HepG2 (cell line): ENCODE measurements around the gene CHN1. TPM values are rescaled to one million over a fixed set of nuclear protein-coding genes. Genes with fewer than 3 reads are reported as not detected.

Source experiments
- ATAC-seq: fragments of 200-7000 bp; cut with Tn5 transposase; 3 replicates; pipeline ENCODE4 v1.9.1; 2020; ENCODE audit warnings: mild to moderate bottlenecking, moderate library complexity
- BruUV-seq: library from RNA; stranded (reverse); fragments of 400-500 nt; replicated peaks from 2 replicates; lab custom pipeline; 2021; lab: Mats Ljungman, UMichigan
- CTCF ChIA-PET: fragments of 300-600 bp; formaldehyde crosslinking; extraction: SDS; loops from one replicate; lab custom pipeline; 2021; ENCODE audit warnings: low total read pairs, inconsistent platforms, low intra/inter-chr PET ratio; lab: Yijun Ruan, JAX
- POLR2A ChIA-PET: fragments of 350-600 bp; sonication (Branson Sonifier 250); formaldehyde crosslinking; loops from one replicate; lab custom pipeline; 2020; ENCODE audit warnings: antibody characterized with exemption, inconsistent platforms; lab: Yijun Ruan, JAX
- DNase-seq: peaks from one replicate; pipeline ENCODE4 v3.0.0-alpha.2; 2015; ENCODE audit warnings: low spot score
- FAIRE-seq: peaks from 3 replicates; lab custom pipeline; 2011; peaks lifted over from hg19 to GRCh38; lab: Jason Lieb, UNC
- H2AFZ ChIP-seq: one replicate; pipeline ENCODE4 v1.6.1; 2011; ENCODE audit warnings: low read length, inconsistent platforms
- H3K27ac ChIP-seq: fragments of 300-600 bp; 3 replicates; pipeline ENCODE4 v1.8.0; 2011; ENCODE audit warnings: mixed run types, mild to moderate bottlenecking, mixed read lengths, low read length, inconsistent platforms; ENCODE audit not compliant: insufficient read depth; ENCODE audit errors: extremely low read length
- H3K27me3 ChIP-seq, 2 experiments: fragments of 200-600 bp in 1 of 2; 2 replicates in 1 of 2; 3 replicates in 1 of 2; pipeline versions ENCODE4 v1.6.0 to v1.8.0; 2011; ENCODE audit warnings: low read length in 2 of 2, mild to moderate bottlenecking in 2 of 2, moderate library complexity in 2 of 2, inconsistent platforms in 1 of 2; ENCODE audit not compliant: insufficient read depth in 2 of 2, control insufficient read depth in 1 of 2
- H3K36me3 ChIP-seq, 2 experiments: fragments of 200-600 bp in 1 of 2; replicated peaks in 1 of 2; 2 replicates in 1 of 2; 3 replicates in 1 of 2; pipeline versions ENCODE4 v1.5.1 to v1.8.0; 2011; ENCODE audit warnings: low read length in 2 of 2, inconsistent platforms in 1 of 2; ENCODE audit not compliant: insufficient read depth in 2 of 2, control insufficient read depth in 1 of 2
- H3K4me1 ChIP-seq: 2 replicates; pipeline ENCODE4 v1.5.1; 2012; ENCODE audit warnings: low read length, inconsistent platforms; ENCODE audit not compliant: insufficient read depth
- H3K4me2 ChIP-seq: 2 replicates; pipeline ENCODE4 v1.6.0; 2011; ENCODE audit warnings: low read depth, low read length, inconsistent platforms
- H3K4me3 ChIP-seq, 3 experiments: fragments of 200-600 bp in 1 of 3; sonication (generic), shearing (Covaris generic) in 1 of 3; replicated peaks in 1 of 3; 2 replicates each; pipeline ENCODE4 v1.5.1; 2011 to 2016; ENCODE audit warnings: low read length in 3 of 3, inconsistent platforms in 2 of 3, low read depth in 2 of 3, mild to moderate bottlenecking in 2 of 3, control low read depth in 1 of 3, mixed read lengths in 1 of 3; ENCODE audit not compliant: insufficient read depth in 1 of 3
- H3K79me2 ChIP-seq: one replicate; pipeline ENCODE4 v1.6.1; 2011; ENCODE audit warnings: low read length, inconsistent platforms; ENCODE audit not compliant: insufficient read depth
- H3K9ac ChIP-seq: 2 replicates; pipeline ENCODE4 v1.6.0; 2011; ENCODE audit warnings: mild to moderate bottlenecking, low read depth, low read length, inconsistent platforms; ENCODE audit not compliant: insufficient read depth
- H3K9me3 ChIP-seq: 2 replicates; pipeline ENCODE4 v1.5.1; 2012; ENCODE audit warnings: mild to moderate bottlenecking, low read length
- H4K20me1 ChIP-seq: 2 replicates; pipeline ENCODE4 v1.6.0; 2011; ENCODE audit warnings: inconsistent platforms, mild to moderate bottlenecking, low read length, moderate library complexity; ENCODE audit not compliant: insufficient read depth
- CREB1 ChIP-seq, 2 experiments: fragments of 450-650 bp in 1 of 2; IDR thresholded peaks; 2 replicates each; pipeline ENCODE4 v1.6.1; 2016 to 2017; ENCODE audit warnings: control low read depth in 1 of 2, mild to moderate bottlenecking in 1 of 2, missing compliant biosample characterization in 1 of 2, missing genetic modification characterization in 1 of 2
- ESRRA ChIP-seq: sonication (generic); formaldehyde crosslinking; IDR thresholded peaks from 2 replicates; pipeline ENCODE4 v1.5.1; 2020; ENCODE audit warnings: mild to moderate bottlenecking, low read depth, missing genetic modification reagents
- FOSL2 ChIP-seq: sonication (generic); formaldehyde crosslinking; IDR thresholded peaks from 2 replicates; pipeline ENCODE4 v1.4.0; 2020; ENCODE audit warnings: missing genetic modification reagents
- HMGA1 ChIP-seq: sonication (generic); formaldehyde crosslinking; conservative IDR thresholded peaks from 2 replicates; pipeline ENCODE4 v1.4.0; 2020; ENCODE audit warnings: missing genetic modification reagents
- RAD21 ChIP-seq: fragments of 450-650 bp; formaldehyde crosslinking; IDR thresholded peaks from 2 replicates; pipeline ENCODE4 v1.5.0; 2020; ENCODE audit warnings: mild to moderate bottlenecking
- SMC3 ChIP-seq: IDR thresholded peaks from 2 replicates; pipeline ENCODE4 v1.6.1; 2011; ENCODE audit warnings: low read length, improper control_type of control experiment
- STAG1 ChIP-seq: sonication (generic); formaldehyde crosslinking; IDR thresholded peaks from 2 replicates; pipeline ENCODE4 v1.4.0; 2020; ENCODE audit warnings: missing genetic modification reagents
- TEAD3 ChIP-seq: optimal IDR thresholded peaks from 2 replicates; pipeline ENCODE3; 2016; ENCODE audit warnings: borderline replicate concordance
- TGIF2 ChIP-seq: IDR thresholded peaks from 2 replicates; pipeline ENCODE4 v1.6.1; 2016; ENCODE audit warnings: control low read depth, missing compliant biosample characterization
- XRCC5 ChIP-seq: fragments of 200-400 bp; formaldehyde crosslinking; optimal IDR thresholded peaks from 2 replicates; pipeline ENCODE3; 2017; ENCODE audit warnings: mild to moderate bottlenecking, low read length
- ZNF121 ChIP-seq: sonication (generic); formaldehyde crosslinking; IDR thresholded peaks from 2 replicates; pipeline ENCODE4 v1.5.0; 2020; ENCODE audit warnings: mild to moderate bottlenecking, missing genetic modification reagents
- ZNF549 ChIP-seq: sonication (generic); formaldehyde crosslinking; IDR thresholded peaks from 2 replicates; pipeline ENCODE4 v1.5.0; 2020; ENCODE audit warnings: missing genetic modification reagents
- ZNF644 ChIP-seq: IDR thresholded peaks from 2 replicates; pipeline ENCODE4 v1.6.1; 2016; ENCODE audit warnings: low read depth
- WGBS: methylation state at CpG from one replicate; pipeline ENCODE4 v1.1.6; 2017; ENCODE audit warnings: low lambda C conversion rate; 5-methylcytosine and 5-hydroxymethylcytosine counted together
- in situ Hi-C: cut with HindIII; loops from 2 replicates; pipeline ENCODE4 v1.10.0; 2017; ENCODE audit warnings: low pct_unique_long_range_greater_than_20kb; ENCODE audit not compliant: extremely low pct_ligation_motif_present
- intact Hi-C: fragments of 100-400 bp; cut with micrococcal nuclease; formaldehyde crosslinking; loops from one replicate; pipeline ENCODE4 v1.10.0; 2022; ENCODE audit not compliant: unreplicated experiment
- polyA plus RNA-seq, 8 experiments: library from polyadenylated mRNA; depleted of rRNA in 3 of 8; stranded (reverse) in 7 of 8; unstranded in 1 of 8; fragments of >200 nt; fragmentation: Illumina TruSeq in 4 of 8; extraction: Trizol in 4 of 8; gene quantifications; 2 replicates each; pipeline versions ENCODE4 v1.2.1 to v1.2.3, GENCODE V29; 2011 to 2016; ENCODE audit warnings: low read depth in 4 of 8, missing spikeins in 1 of 8, mixed read lengths in 1 of 8; ENCODE audit not compliant: insufficient read depth in 1 of 8
- total RNA-seq, 5 experiments: library from RNA; depleted of rRNA; stranded (reverse); fragments of >200 nt; fragmentation: Illumina TruSeq; extraction: Trizol; gene quantifications; 2 replicates each; pipeline ENCODE4 v1.2.3, GENCODE V29; 2016; ENCODE audit warnings: low read depth in 1 of 5
- TF ChIP-seq, protein P1 (sequence below), 2 experiments: sonication (generic) in 1 of 2; formaldehyde crosslinking in 1 of 2; IDR thresholded peaks; 2 replicates each; pipeline versions ENCODE4 v1.4.0 to v1.6.1; 2018 to 2020; ENCODE audit warnings: missing genetic modification reagents in 2 of 2, borderline replicate concordance in 1 of 2, low read depth in 1 of 2, mild to moderate bottlenecking in 1 of 2, missing biosample characterization in 1 of 2

CHN1 gene
- total and polyA plus RNA-seq, 2 of the 13 experiments (the other 11 are each of a cell fraction or from before 2014, with no cell fraction given) = 2.8 to 3.5 TPM

DNA sequence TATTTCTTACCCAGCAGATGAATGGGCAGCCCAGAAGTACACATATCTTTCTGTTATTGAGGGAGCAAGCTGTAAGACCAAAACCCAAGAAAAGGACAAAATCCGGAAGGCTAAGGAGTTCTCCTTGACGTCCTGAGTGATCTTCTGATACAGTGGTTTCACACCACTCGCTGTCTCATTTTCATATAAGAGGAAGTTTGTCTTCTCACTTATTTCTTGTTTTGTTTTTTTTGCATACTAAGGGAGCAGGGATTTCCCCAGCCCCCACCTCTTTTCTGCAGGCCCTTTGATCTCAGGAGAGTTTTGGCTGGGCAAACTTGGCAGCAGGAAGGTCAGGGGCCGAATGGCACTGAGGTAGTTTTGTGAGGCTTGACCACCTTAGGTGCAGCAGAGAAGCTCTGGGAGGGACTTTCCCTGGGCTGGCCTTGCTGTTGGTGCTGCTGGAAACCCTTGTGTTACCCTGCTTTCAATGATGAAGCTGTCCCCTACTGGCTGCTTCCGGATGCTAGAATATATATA lies 254.2 kb downstream of the CHN1 start (continued):
- TF ChIP-seq HMGA1 (no peak), ESRRA (CRISPR knock-in tag) (no peak)

DNA sequence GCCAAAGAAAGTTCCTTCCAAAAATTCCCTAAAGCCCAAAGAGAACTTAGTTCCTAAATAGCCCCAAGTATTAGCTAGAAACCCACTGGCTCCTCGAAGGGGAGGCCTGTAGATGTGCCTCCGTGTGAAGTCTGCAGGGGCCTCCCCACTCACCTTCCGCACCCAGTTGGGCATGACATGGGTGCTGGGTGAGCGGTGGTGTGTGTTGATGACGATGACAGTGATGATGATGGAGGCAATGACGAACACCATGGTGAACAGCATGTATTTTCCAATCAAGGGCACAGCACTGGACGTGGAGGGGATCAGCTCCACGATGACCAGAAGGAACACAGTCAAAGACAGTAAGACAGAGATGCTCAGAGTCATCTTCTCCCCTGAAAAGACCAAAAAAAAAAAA lies 255.4 kb downstream of the CHN1 start:
- Histone ChIP-seq H3K4me3 (no peak overlapping the region), H3K9ac (no peak overlapping the region), H3K27ac (no peak overlapping the region), H4K20me1 (no peaks in the 10 kb centered on the region), H2AFZ (no peak overlapping the region), H3K36me3 (no peaks in the 10 kb centered on the region), H3K79me2 (no peaks in the 10 kb centered on the region), H3K4me2 (no peak overlapping the region), H3K4me1 (no peaks in the 10 kb centered on the region), H3K27me3 (peaks cover 0 to 43% of the 10 kb centered on the region in 2 experiments; a peak in 3 of 5 replicates), H3K9me3 (no peaks in the 10 kb centered on the region)
- 32% methylated on average over 8 of the region's 8 CpGs for WGBS
- ATAC-seq = no peak
- peak; percentile 80 for TF ChIP-seq CREB1 (IDR thresholded peaks at IDR 0.05)
- TF ChIP-seq CREB1 (CRISPR knock-in tag; IDR thresholded peaks at IDR 0.05) = no peak
- no peak for TF ChIP-seq ZNF549 (CRISPR knock-in tag)
- POLR2A ChIA-PET = no interaction called here
- DNase-seq = no peak
- intact Hi-C loops (no loop called here), in situ Hi-C loops (no loop called here)
- BruUV-seq = no TSS peak
- CTCF ChIA-PET = no interaction called here
- FAIRE-seq = no peak

DNA sequence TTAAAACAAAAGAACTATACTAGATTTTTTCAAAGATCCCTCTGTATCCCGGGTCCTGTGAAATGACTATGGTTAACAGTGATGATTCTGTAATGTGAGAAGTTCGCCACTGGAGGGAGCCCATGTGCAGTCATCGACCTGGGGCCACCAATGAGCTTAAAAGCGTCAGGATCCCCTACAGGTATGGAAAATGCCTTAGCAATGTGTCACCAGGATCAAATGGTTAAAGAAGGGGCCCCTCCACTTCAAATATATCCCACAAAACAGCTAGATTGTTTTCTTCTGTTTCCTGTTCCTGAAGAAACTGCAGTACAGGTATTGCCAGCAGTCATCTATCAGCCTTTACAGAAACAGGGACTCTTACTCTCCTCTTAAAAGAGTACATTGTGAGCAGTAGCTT lies 256.2 kb downstream of the CHN1 start:
- Histone ChIP-seq H3K79me2 (no peaks in the 10 kb centered on the region), H2AFZ (no peak overlapping the region), H3K4me1 (no peaks in the 10 kb centered on the region), H3K4me3 (no peak overlapping the region), H3K27ac (no peak overlapping the region), H3K36me3 (no peaks in the 10 kb centered on the region), H4K20me1 (no peaks in the 10 kb centered on the region), H3K9me3 (no peaks in the 10 kb centered on the region), H3K27me3 (peaks cover 0 to 39% of the 10 kb centered on the region in 2 experiments; a peak in 3 of 5 replicates), H3K9ac (no peak overlapping the region), H3K4me2 (no peak overlapping the region)
- intact Hi-C loops = no loop called here
- POLR2A ChIA-PET = no interaction called here
- DNase-seq (peak; percentile 59), ATAC-seq (peak; percentile 96), FAIRE-seq (peak; percentile 96)
- CTCF ChIA-PET = interaction anchor here (0.8 kb wide), 2 partner anchors 237 to 533 kb away, joined by 3 to 6 read pairs; no protein-coding TSS in a partner anchor
- 3% methylated on average over 4 of the region's 4 CpGs for WGBS
- no TSS peak for BruUV-seq
- in situ Hi-C loops = no loop called here
- TF ChIP-seq TGIF2 (CRISPR knock-in tag) (no peak; the same call in 1 of the 2 replicates), ZNF644 (CRISPR knock-in tag) (no peak), TEAD3 (CRISPR knock-in tag) (peak; percentile 25), STAG1 (CRISPR knock-in tag) (peak; percentile 64), FOSL2 (CRISPR knock-in tag) (peak; percentile 50; the same call in 1 of the 2 replicates), RAD21 (peak; percentile 67), XRCC5 (peak; percentile 41), SMC3 (peak; percentile 73), CREB1 (IDR thresholded peaks at IDR 0.05) (no peak), CREB1 (CRISPR knock-in tag; IDR thresholded peaks at IDR 0.05) (peak; percentile 29; the same call in 1 of the 2 replicates), ZNF121 (CRISPR knock-in tag) (no peak)
- TF ChIP-seq, protein P1, sequence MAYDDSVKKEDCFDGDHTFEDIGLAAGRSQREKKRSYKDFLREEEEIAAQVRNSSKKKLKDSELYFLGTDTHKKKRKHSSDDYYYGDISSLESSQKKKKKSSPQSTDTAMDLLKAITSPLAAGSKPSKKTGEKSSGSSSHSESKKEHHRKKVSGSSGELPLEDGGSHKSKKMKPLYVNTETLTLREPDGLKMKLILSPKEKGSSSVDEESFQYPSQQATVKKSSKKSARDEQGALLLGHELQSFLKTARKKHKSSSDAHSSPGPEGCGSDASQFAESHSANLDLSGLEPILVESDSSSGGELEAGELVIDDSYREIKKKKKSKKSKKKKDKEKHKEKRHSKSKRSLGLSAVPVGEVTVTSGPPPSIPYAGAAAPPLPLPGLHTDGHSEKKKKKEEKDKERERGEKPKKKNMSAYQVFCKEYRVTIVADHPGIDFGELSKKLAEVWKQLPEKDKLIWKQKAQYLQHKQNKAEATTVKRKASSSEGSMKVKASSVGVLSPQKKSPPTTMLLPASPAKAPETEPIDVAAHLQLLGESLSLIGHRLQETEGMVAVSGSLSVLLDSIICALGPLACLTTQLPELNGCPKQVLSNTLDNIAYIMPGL (CRISPR knock-in tag; IDR thresholded peaks at IDR 0.05; ENCODE audit: borderline replicate concordance in 1 of 2, low read depth in 1 of 2) = 0 out of 4 replicates have a peak, but pooled peaks of 1 of the 2 experiments have one; percentile 31
